IPS-15b (cell line): Measurements from ENCODE around the gene HNRNPL.

Source experiments
- H3K27me3 ChIP-seq: one replicate; pipeline ENCODE4 v1.6.1; 2013; ENCODE audit warnings: low read length; ENCODE audit not compliant: control insufficient read depth, insufficient read depth
- H3K36me3 ChIP-seq: one replicate; pipeline ENCODE4 v1.6.1; 2013; ENCODE audit warnings: low read length; ENCODE audit not compliant: control insufficient read depth, insufficient read depth
- H3K4me1 ChIP-seq: one replicate; pipeline ENCODE4 v1.6.1; 2013; ENCODE audit warnings: mild to moderate bottlenecking, low read length; ENCODE audit not compliant: control insufficient read depth, insufficient read depth
- H3K4me3 ChIP-seq: one replicate; pipeline ENCODE4 v1.5.1; 2013; ENCODE audit warnings: low read depth, low read length
- H3K9ac ChIP-seq: one replicate; pipeline ENCODE4 v1.6.1; 2013; ENCODE audit warnings: low read depth, mild to moderate bottlenecking, low read length
- H3K9me3 ChIP-seq: one replicate; pipeline ENCODE4 v1.6.1; 2013; ENCODE audit warnings: mild to moderate bottlenecking, low read length; ENCODE audit not compliant: control insufficient read depth, insufficient read depth

The HNRNPL gene

DNA sequence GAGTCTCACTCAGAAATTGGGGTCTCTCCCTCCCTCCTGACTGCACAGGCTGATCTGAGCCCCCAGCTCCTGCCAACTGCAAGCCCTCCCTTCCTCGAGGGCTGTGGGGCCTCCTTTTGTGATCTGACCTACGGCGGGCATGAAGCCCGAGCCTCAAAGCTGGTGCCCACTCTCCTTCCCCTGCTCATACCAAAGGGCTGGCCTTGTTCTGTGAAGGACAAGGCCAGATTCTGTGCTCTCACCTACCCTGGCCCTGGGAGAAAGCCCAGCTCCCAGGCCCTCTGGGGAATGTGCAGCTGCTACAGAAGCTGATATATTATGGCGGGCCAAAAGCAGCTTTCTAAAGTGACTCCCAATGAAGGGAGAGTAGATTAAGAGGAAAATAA lies 9.2 kb downstream of the HNRNPL start:
- Histone ChIP-seq H3K9ac (no peak overlapping the region), H3K4me3 (no peak overlapping the region), H3K9me3 (no peaks in the 10 kb centered on the region), H3K4me1 (no peaks in the 10 kb centered on the region), H3K27me3 (no peaks in the 10 kb centered on the region), H3K36me3 (peaks cover 88% of the 10 kb centered on the region)

DNA sequence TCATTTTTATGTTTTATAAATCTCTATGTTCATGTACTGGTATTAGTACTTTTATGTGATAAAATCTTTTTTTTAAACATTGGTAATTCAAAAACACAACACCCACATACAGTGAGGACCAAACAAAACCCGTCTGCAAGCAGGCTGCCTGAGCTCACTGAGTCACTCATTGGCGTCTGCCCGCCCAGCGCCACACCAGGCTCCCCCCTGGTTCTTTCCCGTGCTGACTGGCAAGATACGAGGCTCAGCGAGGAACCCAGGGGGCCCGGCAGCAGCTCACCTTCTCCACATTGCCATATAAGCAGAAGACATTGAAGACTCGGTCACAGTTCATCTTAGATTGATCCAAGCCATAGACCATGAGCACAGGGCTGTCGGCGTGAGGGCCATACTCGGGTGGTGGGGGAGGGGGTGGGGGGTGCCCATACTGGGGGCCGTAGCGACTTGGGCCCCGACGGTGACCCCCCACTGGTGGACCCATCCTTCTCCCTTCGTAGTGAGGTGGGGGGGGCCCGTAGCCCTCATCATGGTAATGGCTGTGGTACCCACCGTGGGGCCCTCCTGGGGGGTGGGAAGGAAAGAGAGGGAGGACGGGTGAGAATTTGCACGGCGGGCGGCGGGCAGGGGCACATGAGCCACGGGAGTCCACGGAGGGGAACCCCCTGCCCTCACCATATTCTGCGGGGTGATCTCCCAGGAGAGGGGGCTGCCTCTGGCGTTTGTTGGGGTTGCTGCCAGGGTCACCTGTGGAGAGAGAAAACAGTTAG lies 9.8 kb downstream of the HNRNPL start:
- Histone ChIP-seq H3K9ac (no peak overlapping the region), H3K36me3 (peaks cover 87% of the 10 kb centered on the region), H3K4me3 (no peak overlapping the region), H3K9me3 (no peaks in the 10 kb centered on the region), H3K4me1 (no peaks in the 10 kb centered on the region), H3K27me3 (no peaks in the 10 kb centered on the region)

DNA sequence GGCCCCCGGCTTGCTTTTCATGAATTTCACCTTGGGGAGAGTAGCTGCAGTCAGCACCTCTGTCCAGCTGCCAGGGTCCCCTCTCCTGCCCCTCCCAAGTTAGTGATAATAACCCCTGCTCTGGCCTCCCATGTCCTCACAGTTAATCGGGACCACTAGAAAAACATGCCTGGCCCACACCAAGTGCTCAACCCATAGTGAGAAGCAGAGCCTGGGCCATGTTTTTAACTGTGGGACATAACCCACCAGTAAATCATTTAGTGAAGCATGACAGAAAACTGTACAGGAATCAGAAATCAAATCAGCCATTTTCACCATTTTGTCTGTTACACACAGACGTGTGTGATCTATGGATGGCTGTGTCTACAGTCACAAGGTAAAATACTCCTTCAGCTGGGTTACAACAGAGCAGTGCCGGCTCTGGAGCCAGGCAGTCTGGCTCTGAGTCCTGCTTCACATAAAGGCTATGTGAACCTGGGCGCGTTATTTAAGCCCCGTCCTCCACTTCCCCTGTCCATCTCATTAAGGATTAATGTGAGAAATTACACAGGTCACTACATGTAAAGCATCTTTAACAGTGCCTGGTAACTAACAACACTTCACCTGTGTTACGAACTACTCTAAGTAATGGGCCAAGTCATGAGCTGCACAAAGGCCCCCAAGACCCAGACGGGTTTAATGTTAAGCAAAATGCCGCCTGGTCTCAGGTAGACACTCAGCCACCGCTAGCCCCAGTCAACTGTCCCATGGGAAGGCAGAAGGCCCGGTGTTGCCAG lies 10.6 kb downstream of the HNRNPL start:
- Histone ChIP-seq H3K27me3 (no peaks in the 10 kb centered on the region), H3K9me3 (no peaks in the 10 kb centered on the region), H3K4me3 (no peak overlapping the region), H3K4me1 (no peaks in the 10 kb centered on the region), H3K9ac (no peak overlapping the region), H3K36me3 (peaks cover 80% of the 10 kb centered on the region)

DNA sequence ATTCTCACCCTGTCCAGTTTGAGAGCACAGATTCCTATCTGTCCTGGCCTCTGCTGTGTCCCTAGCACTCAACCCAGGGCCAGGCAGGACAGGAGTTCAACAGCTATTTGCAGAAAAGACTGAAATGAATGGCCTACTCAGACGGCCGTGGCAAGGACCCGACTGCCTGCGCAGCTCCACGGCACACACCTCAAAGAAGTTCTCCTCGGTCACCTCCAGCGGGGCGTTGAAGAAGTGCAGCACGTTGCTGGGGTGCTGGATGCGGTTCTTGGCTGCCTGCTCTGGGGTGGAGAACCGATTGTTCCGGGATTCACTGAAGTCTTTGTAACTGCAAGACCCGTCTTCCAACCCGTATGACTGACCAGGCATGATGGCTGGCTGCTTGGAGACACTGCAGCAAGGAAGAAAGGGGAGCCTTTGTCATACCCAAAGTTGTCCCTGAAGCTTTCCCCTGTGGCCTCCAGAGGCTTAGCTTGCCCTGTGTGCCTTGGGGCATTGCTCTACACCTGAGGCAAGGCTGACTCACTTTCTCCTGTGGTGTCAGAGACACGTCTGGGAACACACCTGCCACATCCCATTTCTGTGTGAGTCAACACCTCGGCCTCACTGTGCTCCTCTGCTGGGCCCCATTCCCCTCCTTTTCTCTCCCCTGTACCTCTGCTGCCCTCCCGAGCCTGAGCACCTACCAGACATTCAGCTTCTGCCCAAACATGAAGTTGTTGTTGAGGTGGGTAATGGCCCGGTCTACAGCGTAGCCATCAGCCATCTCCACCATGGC lies 11.4 kb downstream of the HNRNPL start:
- Histone ChIP-seq H3K4me1 (no peaks in the 10 kb centered on the region), H3K9ac (no peak overlapping the region), H3K4me3 (no peak overlapping the region), H3K27me3 (no peaks in the 10 kb centered on the region), H3K36me3 (peaks cover 73% of the 10 kb centered on the region), H3K9me3 (no peaks in the 10 kb centered on the region)

DNA sequence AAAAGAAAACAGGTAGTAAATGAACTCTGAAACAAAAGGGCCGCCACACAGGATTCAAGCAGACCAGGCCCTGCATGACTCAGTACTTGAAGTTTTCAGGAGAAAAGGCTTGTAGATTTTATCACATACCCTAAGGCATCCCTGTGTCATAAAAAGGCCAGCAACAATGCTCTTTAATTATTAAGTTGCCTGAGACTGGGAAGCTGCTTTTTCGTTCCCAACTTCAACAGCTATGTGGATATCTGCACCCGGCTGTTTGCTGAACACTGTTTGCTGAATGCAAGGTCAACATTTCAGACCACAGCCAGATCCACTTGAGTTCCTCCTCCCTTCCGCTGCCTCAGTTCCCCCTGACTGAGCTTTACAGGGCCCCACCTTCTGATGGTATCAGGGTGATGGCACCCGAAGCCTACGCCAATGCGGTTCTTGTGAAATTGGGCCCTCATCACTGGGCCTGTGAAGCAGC lies 12.1 kb downstream of the HNRNPL start:
- Histone ChIP-seq H3K4me3 (no peak overlapping the region), H3K9me3 (no peaks in the 10 kb centered on the region), H3K27me3 (no peaks in the 10 kb centered on the region), H3K4me1 (no peaks in the 10 kb centered on the region), H3K36me3 (peaks cover 65% of the 10 kb centered on the region), H3K9ac (no peak overlapping the region)

DNA sequence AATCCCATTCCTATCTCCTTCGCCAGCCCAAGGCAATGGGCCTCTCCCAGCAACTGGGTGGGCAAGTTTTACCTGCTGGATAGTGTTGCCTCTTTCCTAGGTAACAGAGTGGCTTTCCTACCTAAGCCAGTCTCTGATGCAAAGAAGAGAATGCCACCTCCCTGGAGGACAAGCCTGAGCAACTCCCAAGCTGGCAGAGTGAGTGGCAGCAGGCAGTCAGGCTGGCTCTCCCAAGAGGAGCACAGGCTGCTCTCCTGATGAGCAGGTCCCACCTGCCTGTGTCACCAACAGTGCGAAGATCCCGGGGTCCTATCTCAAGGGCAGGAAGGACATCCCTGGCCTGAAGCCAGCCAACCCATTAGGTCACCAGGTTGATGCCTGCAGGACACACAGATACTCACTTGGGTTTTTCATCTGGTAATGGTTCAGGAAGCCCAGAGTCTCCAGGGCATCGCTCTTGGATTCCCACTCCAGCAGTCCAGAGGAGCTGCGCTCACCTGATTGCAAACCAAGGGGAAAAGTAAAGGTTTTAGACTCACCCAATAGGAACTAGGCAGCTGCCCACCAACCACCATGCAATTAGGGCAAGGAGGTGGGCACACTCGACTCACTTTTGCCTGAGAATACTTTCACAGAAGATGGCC lies 12.7 kb downstream of the HNRNPL start:
- Histone ChIP-seq H3K9me3 (no peaks in the 10 kb centered on the region), H3K4me3 (no peak overlapping the region), H3K9ac (no peak overlapping the region), H3K36me3 (peaks cover 60% of the 10 kb centered on the region), H3K4me1 (peaks cover under 1% of the 10 kb centered on the region), H3K27me3 (no peaks in the 10 kb centered on the region)

DNA sequence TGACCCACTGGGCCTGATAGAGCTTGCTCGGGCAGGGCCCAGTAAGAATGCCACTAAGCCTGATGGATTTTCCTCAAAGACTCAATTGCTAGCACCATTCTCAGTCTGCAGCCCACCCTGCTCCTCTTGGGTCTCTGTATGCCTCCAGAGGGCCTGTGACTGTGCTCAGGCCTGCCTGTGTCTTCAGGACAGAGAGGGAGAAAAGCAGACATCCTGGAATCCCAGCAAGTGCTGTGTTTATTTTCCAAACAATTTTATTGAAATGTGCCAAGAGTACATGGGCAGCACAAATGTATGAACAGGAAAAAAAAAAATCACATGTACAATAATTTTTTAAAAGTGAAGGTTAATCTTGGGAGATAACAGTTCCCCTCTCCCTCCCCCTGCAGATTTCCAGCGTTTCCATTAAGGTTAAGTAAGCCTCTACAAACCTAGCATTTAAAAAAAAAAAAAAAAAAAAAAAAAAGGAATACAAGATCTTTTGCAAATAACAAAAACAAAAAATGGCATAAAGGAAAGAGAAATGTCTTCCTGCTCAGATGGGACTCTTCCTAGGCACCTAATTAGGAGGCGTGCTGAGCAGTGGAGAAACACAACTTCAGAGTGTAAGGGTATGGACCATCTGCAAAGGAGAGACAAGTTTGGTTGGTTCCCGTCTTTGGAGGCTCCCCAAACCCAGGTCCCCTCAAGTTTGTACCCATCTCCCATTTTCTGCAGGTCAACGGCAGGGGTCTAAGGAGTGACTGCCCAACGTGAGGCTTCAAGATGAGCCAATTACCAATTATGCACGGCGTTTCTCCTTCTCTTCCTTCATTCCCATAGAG lies 13.4 kb downstream of the HNRNPL start:
- Histone ChIP-seq H3K27me3 (no peaks in the 10 kb centered on the region), H3K4me1 (peaks cover 2% of the 10 kb centered on the region), H3K9ac (no peak overlapping the region), H3K36me3 (peaks cover 52% of the 10 kb centered on the region), H3K4me3 (no peak overlapping the region), H3K9me3 (no peaks in the 10 kb centered on the region)

DNA sequence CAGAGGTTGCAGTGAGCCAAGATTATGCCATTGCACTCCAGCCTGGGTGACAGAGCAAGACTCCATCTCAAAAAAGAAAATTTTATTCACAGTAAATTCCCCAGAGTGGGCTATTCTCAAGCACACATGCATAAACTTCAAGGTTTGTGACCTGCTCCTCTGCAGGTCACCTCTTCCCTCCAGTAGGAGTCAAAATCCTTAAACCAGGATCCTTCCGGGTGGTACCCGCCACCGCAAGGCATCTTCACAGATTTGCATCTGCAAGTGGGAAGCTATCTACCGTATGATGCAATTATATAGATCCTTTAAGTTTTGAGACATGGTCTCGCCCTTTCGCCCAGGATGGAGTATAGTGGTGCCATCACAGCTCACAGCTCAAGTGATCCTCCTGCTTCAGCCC lies 15.2 kb downstream of the HNRNPL start:
- Histone ChIP-seq H3K27me3 (no peaks in the 10 kb centered on the region), H3K36me3 (peaks cover 35% of the 10 kb centered on the region), H3K9ac (no peak overlapping the region), H3K4me1 (peaks cover 2% of the 10 kb centered on the region), H3K9me3 (no peaks in the 10 kb centered on the region), H3K4me3 (no peak overlapping the region)

DNA sequence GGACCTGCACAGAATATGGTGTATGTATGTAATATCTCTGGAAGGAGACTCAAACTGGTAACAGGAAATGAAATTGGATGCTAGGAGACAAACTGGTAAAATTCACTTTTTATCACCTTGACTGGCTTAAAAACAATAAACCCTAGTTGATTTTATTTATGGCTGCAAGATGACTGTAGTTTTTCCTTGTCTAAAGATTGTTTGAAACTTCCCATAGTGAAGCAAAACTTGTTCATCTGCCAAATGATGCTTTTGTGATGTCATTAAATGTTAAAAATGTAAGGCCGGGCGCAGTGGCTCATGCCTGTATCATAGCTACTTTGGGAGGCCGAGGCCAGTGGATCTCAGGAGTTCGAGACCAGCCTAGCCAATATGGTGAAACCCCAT lies 15.7 kb downstream of the HNRNPL start:
- peaks cover 2% of the 10 kb centered on the region for H3K4me1 ChIP-seq
- H3K36me3 ChIP-seq, result peaks cover 31% of the 10 kb centered on the region
- H3K9me3 ChIP-seq, result no peaks in the 10 kb centered on the region

DNA sequence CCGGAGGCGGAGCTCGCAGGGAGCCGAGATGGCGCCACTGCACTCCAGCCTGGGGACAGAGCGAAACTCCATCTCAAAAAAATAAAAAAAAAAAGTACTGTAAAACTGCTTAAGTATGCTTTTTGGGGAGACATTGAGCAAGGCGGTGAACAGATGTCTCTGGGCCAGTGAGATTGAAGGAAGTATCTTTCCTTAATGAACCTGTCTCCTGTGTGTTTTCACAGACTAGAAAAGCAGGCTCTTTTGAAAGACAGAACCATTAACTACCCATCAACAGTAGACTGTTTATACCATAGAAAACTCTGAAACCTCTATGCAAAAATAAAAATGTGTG lies 16.7 kb downstream of the HNRNPL start:
- Histone ChIP-seq H3K4me3 (no peak overlapping the region), H3K9ac (no peak overlapping the region), H3K9me3 (no peaks in the 10 kb centered on the region), H3K27me3 (no peaks in the 10 kb centered on the region), H3K4me1 (peaks cover 2% of the 10 kb centered on the region), H3K36me3 (peaks cover 25% of the 10 kb centered on the region)

More for the DNA sequence above, 15.7 kb downstream of the HNRNPL start:
- no peaks in the 10 kb centered on the region for H3K27me3 ChIP-seq
- no peak overlapping the region for H3K4me3 ChIP-seq
- H3K9ac ChIP-seq, result no peak overlapping the region

DNA sequence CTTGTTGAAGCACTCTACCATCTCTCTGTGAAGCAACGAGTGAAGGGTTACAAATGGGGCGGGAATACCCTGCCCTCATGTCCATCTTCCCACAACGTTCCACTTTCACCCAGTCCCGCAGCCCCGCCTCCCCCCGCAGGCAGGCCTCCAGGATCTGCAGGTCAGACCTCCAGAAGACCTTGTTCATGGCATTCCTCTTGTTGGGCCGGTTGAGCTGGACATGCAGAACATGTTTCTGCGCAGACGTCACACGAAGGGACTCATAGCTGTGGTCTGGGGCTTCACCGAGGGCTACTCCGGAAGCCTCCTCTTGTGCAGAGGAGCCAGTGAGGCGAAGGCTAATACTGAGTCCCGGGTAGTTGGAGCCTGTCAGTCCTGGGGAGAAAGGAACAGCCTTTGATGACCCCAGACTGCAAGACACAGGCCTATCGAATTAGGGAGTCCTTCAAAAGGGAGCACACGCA lies 18.6 kb downstream of the HNRNPL start:
- Histone ChIP-seq H3K4me1 (peaks cover 2% of the 10 kb centered on the region), H3K27me3 (no peaks in the 10 kb centered on the region), H3K9ac (peak overlapping the region; percentile 93), H3K4me3 (peak overlapping the region; percentile 93), H3K9me3 (no peaks in the 10 kb centered on the region), H3K36me3 (peaks cover 16% of the 10 kb centered on the region)
